ENCODE measurements around the gene PDGFA. TPM values are rescaled to one million over a fixed set of nuclear protein-coding genes. Genes with fewer than 3 reads are reported as not detected.

Gene PDGFA
- total RNA-seq, 1 experiment from 2014 or later = 18.4 TPM

DNA sequence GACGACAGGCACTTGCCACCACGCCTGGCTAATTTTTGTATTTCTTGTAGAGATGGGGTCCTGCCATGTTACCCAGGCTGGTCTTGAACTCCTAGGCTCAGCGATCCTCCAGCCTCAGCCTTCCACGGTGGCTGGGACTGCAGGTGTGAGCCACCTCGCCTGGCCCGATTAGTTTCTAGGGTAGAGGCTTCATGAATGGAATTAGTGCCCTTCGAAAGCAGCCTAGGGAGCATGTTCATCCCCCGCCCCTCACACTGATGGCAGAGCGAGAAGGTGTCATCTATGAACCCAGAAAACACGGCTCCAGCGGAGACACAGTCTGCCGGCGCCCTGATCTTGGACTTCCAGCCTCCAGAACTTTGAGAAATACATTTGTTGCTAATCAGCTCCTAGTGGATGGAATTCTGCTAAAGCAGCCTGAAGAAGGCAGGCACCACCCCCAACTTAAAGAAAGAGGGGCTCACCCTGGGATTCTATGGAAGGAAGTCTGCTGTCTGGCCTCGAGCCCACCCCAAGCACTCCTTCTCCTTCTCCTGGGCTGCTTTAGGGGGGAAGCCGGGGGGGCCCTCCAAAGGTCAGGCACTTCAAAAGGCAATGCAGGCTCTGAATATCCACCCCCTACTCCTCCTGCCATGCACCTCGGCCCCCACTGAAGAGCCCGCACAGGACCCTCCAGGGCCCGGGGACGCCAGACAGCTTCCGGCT is 10.1 kb downstream of the PDGFA start:
- no peaks in the 10 kb centered on the region for H3K9me2 ChIP-seq (replicated peaks; ENCODE audit: low read length)
- H2AFZ ChIP-seq (ENCODE audit: low read length) = no peak overlapping the region
- TF ChIP-seq EZH2phosphoT487 (IDR thresholded peaks at IDR 0.05; ENCODE audit: borderline replicate concordance, low read length) (no peak), EZH2 (IDR thresholded peaks at IDR 0.05; ENCODE audit: low read length, unreplicated experiment) (no peak)
- TF ChIP-seq, protein P1, sequence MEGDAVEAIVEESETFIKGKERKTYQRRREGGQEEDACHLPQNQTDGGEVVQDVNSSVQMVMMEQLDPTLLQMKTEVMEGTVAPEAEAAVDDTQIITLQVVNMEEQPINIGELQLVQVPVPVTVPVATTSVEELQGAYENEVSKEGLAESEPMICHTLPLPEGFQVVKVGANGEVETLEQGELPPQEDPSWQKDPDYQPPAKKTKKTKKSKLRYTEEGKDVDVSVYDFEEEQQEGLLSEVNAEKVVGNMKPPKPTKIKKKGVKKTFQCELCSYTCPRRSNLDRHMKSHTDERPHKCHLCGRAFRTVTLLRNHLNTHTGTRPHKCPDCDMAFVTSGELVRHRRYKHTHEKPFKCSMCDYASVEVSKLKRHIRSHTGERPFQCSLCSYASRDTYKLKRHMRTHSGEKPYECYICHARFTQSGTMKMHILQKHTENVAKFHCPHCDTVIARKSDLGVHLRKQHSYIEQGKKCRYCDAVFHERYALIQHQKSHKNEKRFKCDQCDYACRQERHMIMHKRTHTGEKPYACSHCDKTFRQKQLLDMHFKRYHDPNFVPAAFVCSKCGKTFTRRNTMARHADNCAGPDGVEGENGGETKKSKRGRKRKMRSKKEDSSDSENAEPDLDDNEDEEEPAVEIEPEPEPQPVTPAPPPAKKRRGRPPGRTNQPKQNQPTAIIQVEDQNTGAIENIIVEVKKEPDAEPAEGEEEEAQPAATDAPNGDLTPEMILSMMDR (conservative IDR thresholded peaks at IDR 0.05; ENCODE audit: low read depth, low read length) = no peak
- intact Hi-C loops (cut with micrococcal nuclease) = no loop called here
- no peaks in the 10 kb centered on the region for H3F3A ChIP-seq (ENCODE audit: low read length, unreplicated experiment)
- no TSS peak for BruUV-seq (replicated peaks)
- no peaks in the 10 kb centered on the region for H4K20me1 ChIP-seq (ENCODE audit: low read length)
- no peaks in the 10 kb centered on the region; the same call in 1 of the 2 replicates for H3K36me3 ChIP-seq (ENCODE audit: low read depth, low read length)
- POLR2A ChIA-PET (ENCODE audit: unreplicated experiment) = no interaction called here
- H3K27ac ChIP-seq (ENCODE audit: low read length) = no peak overlapping the region
- peaks cover 13% of the 10 kb centered on the region for H3K79me2 ChIP-seq (ENCODE audit: low read length)
- no peaks in the 10 kb centered on the region for H3K27me3 ChIP-seq (ENCODE audit: low read length)
- H3K9me3 ChIP-seq (ENCODE audit: low read length) = no peaks in the 10 kb centered on the region
- CTCF ChIA-PET = no interaction called here
- DNase-seq (no peak), ATAC-seq (no peak)
- no peaks in the 10 kb centered on the region for H3K4me1 ChIP-seq (ENCODE audit: insufficient read depth, low read length)
- H3K4me2 ChIP-seq (ENCODE audit: low read length) = no peak overlapping the region
- no peak overlapping the region for H3K9ac ChIP-seq (ENCODE audit: low read length)
- no peak overlapping the region for H3K4me3 ChIP-seq (ENCODE audit: low read length)

DNA sequence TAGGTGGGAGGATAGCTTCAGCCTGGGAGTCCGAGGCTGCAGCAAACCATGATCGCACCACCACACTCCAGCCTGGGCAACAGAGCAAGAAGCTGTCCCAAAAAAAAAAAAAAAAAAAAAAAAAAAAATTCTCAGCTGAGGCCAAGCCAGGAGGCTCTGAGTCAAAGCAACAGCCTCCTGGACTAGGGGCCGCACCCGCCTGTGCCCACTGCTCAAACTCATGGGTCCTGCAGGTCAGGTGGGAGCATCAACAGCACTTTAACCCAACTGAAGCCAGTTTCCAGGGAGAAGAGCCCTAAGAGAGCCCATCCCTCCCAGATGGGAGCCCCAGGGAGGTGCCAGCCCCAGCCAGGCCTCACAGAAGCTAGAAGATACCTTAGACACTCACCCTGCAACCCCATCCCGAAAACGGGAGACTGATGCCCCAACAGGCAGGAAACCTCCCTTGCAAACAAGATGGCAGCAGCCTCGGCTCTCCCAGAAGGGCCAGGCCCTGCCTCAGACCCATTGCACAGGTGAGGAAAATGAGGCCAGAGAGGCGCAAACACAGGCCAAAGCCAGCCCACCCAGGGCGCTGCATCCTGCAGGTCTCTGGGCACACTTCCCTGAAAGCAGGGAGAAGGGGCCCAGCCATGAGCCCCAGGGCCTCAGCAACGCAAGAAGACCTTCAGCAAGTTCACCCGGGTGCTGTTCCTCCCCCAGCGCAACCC is 11.0 kb downstream of the PDGFA start:
- BruUV-seq (replicated peaks) = no TSS peak
- ChIA-PET POLR2A (ENCODE audit: unreplicated experiment) (no interaction called here), CTCF (no interaction called here)
- no peak overlapping the region for H2AFZ ChIP-seq (ENCODE audit: low read length)
- no peaks in the 10 kb centered on the region for H4K20me1 ChIP-seq (ENCODE audit: low read length)
- H3F3A ChIP-seq (ENCODE audit: low read length, unreplicated experiment) = no peaks in the 10 kb centered on the region
- H3K9me3 ChIP-seq (ENCODE audit: low read length) = no peaks in the 10 kb centered on the region
- no peak overlapping the region for H3K4me2 ChIP-seq (ENCODE audit: low read length)
- H3K9ac ChIP-seq (ENCODE audit: low read length) = no peak overlapping the region
- peaks cover 4% of the 10 kb centered on the region for H3K79me2 ChIP-seq (ENCODE audit: low read length)
- H3K4me1 ChIP-seq (ENCODE audit: insufficient read depth, low read length) = no peaks in the 10 kb centered on the region
- H3K27ac ChIP-seq (ENCODE audit: low read length) = no peak overlapping the region
- ATAC-seq = no peak
- intact Hi-C loops (cut with micrococcal nuclease) = no loop called here
- H3K36me3 ChIP-seq (ENCODE audit: low read depth, low read length) = no peaks in the 10 kb centered on the region; the same call in 1 of the 2 replicates
- H3K27me3 ChIP-seq (ENCODE audit: low read length) = no peaks in the 10 kb centered on the region
- TF ChIP-seq, protein P1 (conservative IDR thresholded peaks at IDR 0.05; ENCODE audit: low read depth, low read length) = no peak
- TF ChIP-seq EZH2 (IDR thresholded peaks at IDR 0.05; ENCODE audit: low read length, unreplicated experiment) (no peak), EZH2phosphoT487 (IDR thresholded peaks at IDR 0.05; ENCODE audit: borderline replicate concordance, low read length) (no peak)
- DNase-seq = no peak
- no peaks in the 10 kb centered on the region for H3K9me2 ChIP-seq (replicated peaks; ENCODE audit: low read length)
- no peak overlapping the region for H3K4me3 ChIP-seq (ENCODE audit: low read length)

All from PC-3 (cell line).